Activated CD4-positive, alpha-beta T cell treated with anti-CD3 and anti-CD28 coated beads, Interleukin-2, amount 10 ng/mL, durations not matched to agents 24 days and 14 days (primary cell): ENCODE data around the gene ARL1. TPM values are rescaled to one million over a fixed set of nuclear protein-coding genes. Genes with fewer than 3 reads are reported as not detected.
"Not testable (repeated sequence)": the region's sequence is repeated elsewhere in the genome, so short reads cannot be mapped to it uniquely, and the experiment has no call there.

Source experiments
- DNase-seq: peaks from one replicate; pipeline ENCODE4 v3.0.0; 2022
- H3K27ac Mint-ChIP-seq: one replicate; pipeline ENCODE4 v1.8.0; 2022; ENCODE audit warnings: mild to moderate bottlenecking, mixed read lengths
- H3K27me3 Mint-ChIP-seq: one replicate; pipeline ENCODE4 v1.8.0; 2022; ENCODE audit warnings: mixed read lengths
- H3K36me3 Mint-ChIP-seq: one replicate; pipeline ENCODE4 v1.8.0; 2022; ENCODE audit warnings: low read depth, mild to moderate bottlenecking, mixed read lengths
- H3K4me1 Mint-ChIP-seq: one replicate; pipeline ENCODE4 v1.8.0; 2021; ENCODE audit warnings: mixed read lengths
- H3K4me3 Mint-ChIP-seq: one replicate; pipeline ENCODE4 v1.8.0; 2022; ENCODE audit warnings: mild to moderate bottlenecking, moderate library complexity, mixed read lengths
- H3K9me3 Mint-ChIP-seq: one replicate; pipeline ENCODE4 v1.8.0; 2021; ENCODE audit warnings: mixed read lengths
- intact Hi-C: fragments of 100-400 bp; cut with micrococcal nuclease; formaldehyde crosslinking; loops from one replicate; pipeline ENCODE4 v1.15.1; 2023
- total RNA-seq: library from RNA; stranded (reverse); gene quantifications from 2 replicates; pipeline ENCODE4 v1.2.3, GENCODE V29; 2022

ARL1 gene
- 77.6 and 85.4 TPM in 2 replicates for total RNA-seq

GRCh38 chr12:101407436-101408345, at the start of gene ARL1:
Gene ARL1 (minus strand): TSS chr12:101407772. CDS start chr12:101407645, 127 bp downstream.
- peak within 1 kb of the TSS; percentile 100 for H3K27ac Mint-ChIP-seq
- peak; percentile 93 for DNase-seq
- H3K9me3 Mint-ChIP-seq, result no peaks in the 10 kb centered on the region
- peaks cover 6% of the 10 kb centered on the region for H3K36me3 Mint-ChIP-seq
- peaks cover 22% of the 10 kb centered on the region for H3K4me1 Mint-ChIP-seq
- H3K4me3 Mint-ChIP-seq, result peak within 1 kb of the TSS; percentile 100
- peaks cover 10% of the 10 kb centered on the region for H3K27me3 Mint-ChIP-seq
- intact Hi-C loops, result loop anchor here (2.0 to 5.0 kb wide), 2 partner anchors 125 to 289 kb away; partner anchors contain the start of genes CHPT1 and UTP20

GRCh38 chr12:101455685-101456084, 48.1 kb upstream of the ARL1 start:
- Mint-ChIP-seq H3K4me3 (no peak overlapping the region), H3K27me3 (no peaks in the 10 kb centered on the region), H3K36me3 (peaks cover 2% of the 10 kb centered on the region)

GRCh38 chr12:101441461-101442224, 34.1 kb upstream of the ARL1 start:
- no peaks in the 10 kb centered on the region for H3K4me1 Mint-ChIP-seq
- H3K4me3 Mint-ChIP-seq, result no peak overlapping the region
- no peak overlapping the region for H3K27ac Mint-ChIP-seq
- intact Hi-C loops, result no loop called here
- H3K9me3 Mint-ChIP-seq, result no peaks in the 10 kb centered on the region
- no peaks in the 10 kb centered on the region for H3K36me3 Mint-ChIP-seq
- DNase-seq, result no peak
- H3K27me3 Mint-ChIP-seq, result peaks cover 4% of the 10 kb centered on the region

More at GRCh38 chr12:101455685-101456084, 48.1 kb upstream of the ARL1 start:
- intact Hi-C loops, result no loop called here
- H3K9me3 Mint-ChIP-seq, result peaks cover 5% of the 10 kb centered on the region
- H3K27ac Mint-ChIP-seq, result no peak overlapping the region
- peaks cover 4% of the 10 kb centered on the region for H3K4me1 Mint-ChIP-seq
- no peak for DNase-seq

GRCh38 chr12:101439236-101439635, 31.7 kb upstream of the ARL1 start:
- peaks cover 4% of the 10 kb centered on the region for H3K27me3 Mint-ChIP-seq
- intact Hi-C loops, result no loop called here
- no peaks in the 10 kb centered on the region for H3K4me1 Mint-ChIP-seq
- no peaks in the 10 kb centered on the region for H3K36me3 Mint-ChIP-seq
- DNase-seq, result no peak
- no peak overlapping the region for H3K27ac Mint-ChIP-seq
- H3K4me3 Mint-ChIP-seq, result no peak overlapping the region
- H3K9me3 Mint-ChIP-seq, result no peaks in the 10 kb centered on the region

GRCh38 chr12:101436136-101436535, 28.6 kb upstream of the ARL1 start:
- Mint-ChIP-seq H3K27me3 (peaks cover 4% of the 10 kb centered on the region), H3K36me3 (no peaks in the 10 kb centered on the region), H3K4me1 (no peaks in the 10 kb centered on the region), H3K27ac (no peak overlapping the region), H3K9me3 (no peaks in the 10 kb centered on the region), H3K4me3 (no peak overlapping the region)
- intact Hi-C loops, result no loop called here
- no peak for DNase-seq

- Mint-ChIP-seq H3K9me3 (no peaks in the 10 kb centered on the region), H3K4me1 (no peaks in the 10 kb centered on the region), H3K36me3 (no peaks in the 10 kb centered on the region), H3K27me3 (peaks cover 3% of the 10 kb centered on the region), H3K4me3 (no peak overlapping the region), H3K27ac (no peak overlapping the region)
- intact Hi-C loops, result no loop called here
- no peak for DNase-seq
These were observed 22.9 kb upstream of the ARL1 start for GRCh38 chr12:101430456-101430855.

- Mint-ChIP-seq H3K27me3 (peaks cover under 1% of the 10 kb centered on the region), H3K4me1 (no peaks in the 10 kb centered on the region), H3K27ac (no peak overlapping the region), H3K9me3 (no peaks in the 10 kb centered on the region), H3K36me3 (no peaks in the 10 kb centered on the region), H3K4me3 (no peak overlapping the region)
- DNase-seq, result no peak
- intact Hi-C loops, result no loop called here
These were observed 17.0 kb upstream of the ARL1 start for GRCh38 chr12:101424620-101425019.

- H3K4me3 Mint-ChIP-seq, H3K27me3 Mint-ChIP-seq, H3K36me3 Mint-ChIP-seq, H3K4me1 Mint-ChIP-seq, H3K9me3 Mint-ChIP-seq, intact Hi-C loops, H3K27ac Mint-ChIP-seq, DNase-seq: not testable (repeated sequence)
These were observed 14.5 kb upstream of the ARL1 start for GRCh38 chr12:101422066-101422465.

GRCh38 chr12:101415228-101415627, 7.7 kb upstream of the ARL1 start:
- H3K27me3 Mint-ChIP-seq, result peaks cover 20% of the 10 kb centered on the region
- intact Hi-C loops, result loop anchor here (2.0 kb wide), 4 partner anchors 282 to 416 kb away; partner anchors contain the start of genes CHPT1 and GNPTAB
- no peaks in the 10 kb centered on the region for H3K36me3 Mint-ChIP-seq
- no peaks in the 10 kb centered on the region for H3K4me1 Mint-ChIP-seq
- H3K9me3 Mint-ChIP-seq, result no peaks in the 10 kb centered on the region
- no peak overlapping the region for H3K4me3 Mint-ChIP-seq
- H3K27ac Mint-ChIP-seq, result no peak overlapping the region
- DNase-seq, result no peak

GRCh38 chr12:101414533-101415119, 7.1 kb upstream of the ARL1 start:
- Mint-ChIP-seq H3K27me3 (peaks cover 22% of the 10 kb centered on the region), H3K4me3 (no peak overlapping the region), H3K4me1 (no peaks in the 10 kb centered on the region), H3K27ac (no peak overlapping the region), H3K9me3 (no peaks in the 10 kb centered on the region), H3K36me3 (no peaks in the 10 kb centered on the region)
- intact Hi-C loops, result loop anchor here (2.0 kb wide), 4 partner anchors 282 to 416 kb away; partner anchors contain the start of genes CHPT1 and GNPTAB
- peak; percentile 74 for DNase-seq

GRCh38 chr12:101410169-101410568, 2.6 kb upstream of the ARL1 start:
- intact Hi-C loops, result not testable (repeated sequence)

GRCh38 chr12:101407049-101407435, 530 bp downstream of the ARL1 start:
- intact Hi-C loops, result loop anchor here (2.0 to 5.0 kb wide), 2 partner anchors 125 to 290 kb away; partner anchors contain the start of genes CHPT1 and UTP20
- Mint-ChIP-seq H3K4me3 (peak overlapping the region; percentile 100), H3K4me1 (peaks cover 22% of the 10 kb centered on the region), H3K27ac (peak overlapping the region; percentile 100), H3K36me3 (peaks cover 6% of the 10 kb centered on the region), H3K9me3 (no peaks in the 10 kb centered on the region), H3K27me3 (peaks cover 4% of the 10 kb centered on the region)
- DNase-seq, result peak; percentile 75

More at GRCh38 chr12:101410169-101410568, 2.6 kb upstream of the ARL1 start:
- not testable (repeated sequence) for H3K4me3 Mint-ChIP-seq, H3K36me3 Mint-ChIP-seq, DNase-seq, H3K9me3 Mint-ChIP-seq, H3K27ac Mint-ChIP-seq
- H3K4me1 Mint-ChIP-seq, result peaks cover 19% of the 10 kb centered on the region
- H3K27me3 Mint-ChIP-seq, result peaks cover 18% of the 10 kb centered on the region

GRCh38 chr12:101391181-101391580, 16.4 kb downstream of the ARL1 start:
- H3K4me3 Mint-ChIP-seq, H3K4me1 Mint-ChIP-seq, H3K27me3 Mint-ChIP-seq, DNase-seq, intact Hi-C loops, H3K27ac Mint-ChIP-seq, H3K9me3 Mint-ChIP-seq: not testable (repeated sequence)
- peaks cover 58% of the 10 kb centered on the region for H3K36me3 Mint-ChIP-seq
